Esophagus squamous epithelium (tissue), 4 donors: ENCODE measurements around the gene IL1RN.

ENCODE experiments used
- CTCF ChIP-seq, 6 experiments: fragments of 450-650 bp in 4 of 6; fragments of 200-600 bp in 2 of 6; sonication (generic) in 2 of 6; IDR thresholded peaks; one replicate each; pipeline ENCODE4 v1.5.1; 2016 to 2019; ENCODE audit warnings: antibody characterized with exemption in 6 of 6, mild to moderate bottlenecking in 4 of 6, moderate library complexity in 4 of 6
- POLR2A ChIP-seq, 4 donors: fragments of 450-650 bp; IDR thresholded peaks; one replicate each; pipeline ENCODE4 v1.6.1; 2017; ENCODE audit warnings: antibody characterized with exemption in 4 of 4, mild to moderate bottlenecking in 4 of 4, moderate library complexity in 3 of 4

DNA sequence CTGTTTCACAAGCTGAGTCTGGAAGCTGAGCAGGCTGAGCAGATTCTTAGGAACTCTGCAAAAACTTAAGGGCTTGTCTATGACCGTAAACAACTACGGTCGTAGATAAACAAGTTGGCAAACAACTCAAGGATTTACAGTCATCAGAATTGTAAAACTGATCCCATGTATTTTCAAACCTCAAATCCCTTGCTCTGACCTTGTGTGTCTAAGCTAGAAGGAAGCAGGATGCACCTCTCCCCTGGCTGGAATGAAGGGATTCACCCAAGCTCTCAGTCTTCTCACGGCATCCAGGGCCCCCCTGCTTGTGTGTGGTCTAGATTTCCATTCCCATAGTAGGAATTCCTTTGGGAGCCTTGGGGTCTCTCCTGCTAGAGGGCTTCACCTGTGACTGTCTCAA is 12.4 kb upstream of the IL1RN start:
- TF ChIP-seq CTCF (IDR thresholded peaks at IDR 0.05) (no peak), POLR2A (IDR thresholded peaks at IDR 0.05) (no peak)
